Measurements from ENCODE around the gene TCAF1. TPM values are rescaled to one million over a fixed set of nuclear protein-coding genes. Genes with fewer than 3 reads are reported as not detected.
"Not testable (repeated sequence)": the region's sequence is repeated elsewhere in the genome, so short reads cannot be mapped to it uniquely, and the experiment has no call there.

The TCAF1 gene
- total RNA-seq, 1 donor from 2014 or later: 91.9 TPM

DNA sequence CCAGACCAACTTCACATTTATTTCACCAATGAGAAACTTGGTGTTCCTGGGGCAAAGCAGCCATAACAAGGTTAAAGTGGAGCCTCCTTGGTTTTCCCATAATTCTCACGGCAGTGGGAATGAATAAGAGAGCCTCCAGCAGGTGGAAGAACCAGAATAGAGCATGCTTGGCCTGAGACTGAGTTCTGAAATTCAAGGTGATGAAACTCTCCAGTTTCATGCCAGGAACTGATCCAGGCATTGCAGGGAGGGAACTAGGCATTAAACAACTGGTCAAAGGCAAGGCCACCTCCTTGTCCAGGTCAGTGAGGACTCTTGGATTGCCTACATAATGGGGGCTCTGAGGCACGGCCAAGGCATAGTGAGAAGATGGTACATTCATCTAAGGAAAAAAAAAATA lies 44.0 kb downstream of the TCAF1 start:
- DNase-seq (ENCODE audit: low read depth): not testable (repeated sequence)

DNA sequence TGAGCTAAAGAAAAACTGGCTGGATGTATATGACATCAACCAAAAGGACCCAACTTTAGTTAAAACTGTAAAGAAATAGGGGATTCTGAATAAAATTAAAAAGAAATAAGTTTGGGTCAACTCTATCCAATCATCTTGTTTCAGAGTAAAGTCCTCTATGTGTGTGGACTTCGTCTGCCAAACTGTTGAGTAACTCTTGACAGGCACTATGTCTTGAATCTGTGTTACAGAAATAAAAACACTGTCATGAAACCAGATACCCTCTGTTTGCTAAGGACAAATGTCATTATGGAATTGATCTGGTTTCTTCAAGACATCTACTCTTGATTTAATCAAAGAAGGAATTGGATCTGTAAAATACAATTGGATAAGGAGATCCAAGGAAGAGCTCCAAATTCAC lies 46.5 kb downstream of the TCAF1 start:
- DNase-seq (ENCODE audit: low read depth): not testable (repeated sequence)

DNA sequence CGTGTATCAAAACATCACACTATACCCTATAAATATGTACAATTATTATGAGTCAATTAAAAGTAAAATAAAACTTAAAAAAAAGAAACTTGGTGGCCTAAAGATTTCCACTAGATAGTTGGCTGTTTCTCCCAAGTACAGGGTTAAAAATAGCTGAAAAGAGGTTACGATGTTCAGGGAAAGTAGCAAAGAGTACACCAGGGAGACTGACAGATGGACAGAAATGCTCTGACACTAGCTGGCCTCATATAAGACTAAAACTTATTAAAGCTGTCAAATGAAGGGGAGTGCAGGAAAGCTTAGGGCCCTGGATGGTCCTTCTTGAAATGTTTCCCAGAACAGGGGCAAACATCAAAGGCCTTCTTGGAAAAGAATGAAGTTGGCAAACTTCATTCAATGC lies 51.3 kb downstream of the TCAF1 start:
- no peak for DNase-seq (ENCODE audit: low read depth)

DNA sequence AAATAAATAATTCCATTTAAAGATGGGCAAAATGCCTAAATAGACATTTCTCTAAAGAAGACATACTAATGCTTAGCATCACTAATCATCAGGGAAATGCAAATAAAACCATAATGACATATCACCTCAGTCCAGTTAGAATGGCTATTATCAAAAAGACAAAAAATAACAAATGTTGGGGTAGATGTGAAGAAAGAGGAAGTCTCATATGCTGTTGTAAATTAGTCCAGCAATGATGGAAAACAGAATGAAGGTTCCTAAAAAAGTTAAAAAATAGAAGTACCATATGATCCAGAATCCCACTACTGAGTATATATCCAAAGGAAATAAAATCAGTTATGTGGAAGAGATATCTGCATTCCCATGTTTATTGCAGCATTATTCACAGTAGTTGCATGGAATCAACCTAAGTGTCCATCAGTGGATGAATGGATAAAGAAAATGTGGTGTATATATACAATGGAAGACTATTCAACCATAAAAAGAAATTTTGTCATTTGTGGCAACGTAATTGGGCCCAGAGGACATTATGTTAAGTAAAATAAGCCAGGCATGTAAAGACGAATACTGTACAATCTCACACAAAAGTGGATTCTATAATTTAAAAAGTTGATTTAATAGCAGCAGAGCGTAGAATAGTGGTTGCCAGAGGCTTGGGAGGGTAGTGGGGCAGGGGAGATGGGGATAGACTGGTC lies 52.0 kb downstream of the TCAF1 start:
- no peak for DNase-seq (ENCODE audit: low read depth)

DNA sequence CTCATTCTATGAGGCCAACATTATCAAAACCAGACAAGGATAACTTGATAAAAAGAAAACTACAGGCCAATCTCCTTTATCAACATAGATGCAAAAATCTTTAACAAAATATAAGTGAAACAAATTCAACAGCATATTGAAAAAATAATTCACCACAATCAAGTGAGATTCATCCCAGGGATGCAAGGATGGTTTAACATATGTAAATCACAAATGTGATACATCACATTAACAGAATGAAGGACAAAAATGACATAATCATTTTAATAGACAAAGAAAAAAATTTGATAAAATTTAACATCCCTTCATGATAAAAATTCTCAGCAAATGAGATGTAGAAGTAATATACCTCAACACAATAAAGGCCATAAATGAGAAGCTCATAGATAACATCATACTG lies 53.8 kb downstream of the TCAF1 start:
- no peak for DNase-seq (ENCODE audit: low read depth)

DNA sequence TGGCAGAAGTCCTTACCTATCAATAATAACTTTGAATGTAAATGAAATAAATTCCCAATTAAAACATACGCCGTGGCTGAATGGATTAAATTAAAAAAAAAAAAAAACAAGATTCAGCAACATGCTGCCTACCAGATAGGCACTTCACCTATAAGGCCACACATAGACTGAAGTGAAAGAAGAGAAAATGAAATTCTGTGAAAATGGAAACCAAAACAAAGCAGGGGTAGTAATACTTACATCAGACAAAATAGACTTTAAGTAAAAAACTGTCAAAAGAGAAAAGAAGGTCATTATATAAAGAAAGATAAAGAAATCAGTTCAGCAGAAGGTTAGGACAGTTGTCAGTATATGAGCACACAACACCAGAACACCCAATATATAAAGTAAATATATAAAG lies 55.3 kb downstream of the TCAF1 start:
- DNase-seq (ENCODE audit: low read depth): no peak

DNA sequence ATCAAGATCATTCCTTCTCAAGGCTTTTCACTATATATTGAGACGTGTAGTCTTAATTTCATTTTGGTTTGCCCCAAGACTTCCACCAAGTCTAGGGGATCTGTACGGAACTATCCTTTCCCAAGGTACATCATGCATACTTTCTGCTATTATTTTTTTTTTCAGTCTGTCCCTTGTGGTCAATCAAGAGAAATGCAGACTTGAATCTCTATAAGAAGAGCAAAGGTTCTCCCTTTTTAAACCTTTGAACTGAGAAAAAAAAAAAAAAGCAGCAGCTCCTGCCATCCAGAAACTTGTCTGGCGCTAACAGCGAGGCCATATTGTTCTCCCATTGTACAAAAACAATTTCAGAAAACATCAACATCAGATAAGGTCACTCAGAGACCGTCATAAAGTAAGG lies 60.3 kb downstream of the TCAF1 start:
- peak; percentile 19 for DNase-seq (ENCODE audit: low read depth)

DNA sequence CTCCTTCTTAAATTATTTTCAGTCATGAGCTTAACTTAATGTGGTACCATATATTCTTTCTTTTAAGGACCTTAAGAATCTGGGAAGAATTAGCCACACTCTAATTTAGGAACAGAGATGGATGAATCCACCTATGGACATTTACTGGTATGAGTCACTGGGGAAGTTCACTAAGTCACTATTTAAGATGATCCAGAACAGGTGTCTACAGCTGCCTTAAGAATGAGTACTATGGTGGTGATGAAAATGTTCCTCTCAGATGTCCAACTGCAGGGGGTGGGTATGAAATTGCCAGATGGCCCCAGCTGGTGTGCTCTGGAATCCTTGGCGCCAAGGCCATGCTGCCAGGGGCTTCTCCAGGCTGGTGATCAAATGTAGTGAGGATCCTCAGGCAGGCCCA lies 61.9 kb downstream of the TCAF1 start:
- not testable (repeated sequence) for DNase-seq (ENCODE audit: low read depth)

DNA sequence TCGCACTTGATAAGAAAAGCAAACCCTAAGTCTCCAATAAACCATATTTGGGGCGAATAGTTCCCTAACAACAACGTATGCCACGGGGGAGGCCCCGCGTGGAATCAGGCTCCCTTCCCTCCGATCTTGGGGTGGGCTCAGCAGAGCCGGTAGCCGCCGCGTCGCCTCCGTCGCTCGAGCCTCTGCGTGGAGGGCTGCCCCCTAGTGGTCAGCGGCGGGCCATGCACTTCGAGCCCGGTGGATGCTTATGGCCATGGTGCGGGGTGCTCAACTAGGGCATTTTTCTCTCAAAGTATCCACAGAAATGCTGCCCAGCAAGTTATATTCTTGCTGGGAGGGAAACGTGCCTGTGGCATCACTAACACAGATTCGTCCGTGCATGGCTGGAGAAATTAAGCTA lies 64.8 kb downstream of the TCAF1 start:
- DNase-seq (ENCODE audit: low read depth): not testable (repeated sequence)

DNA sequence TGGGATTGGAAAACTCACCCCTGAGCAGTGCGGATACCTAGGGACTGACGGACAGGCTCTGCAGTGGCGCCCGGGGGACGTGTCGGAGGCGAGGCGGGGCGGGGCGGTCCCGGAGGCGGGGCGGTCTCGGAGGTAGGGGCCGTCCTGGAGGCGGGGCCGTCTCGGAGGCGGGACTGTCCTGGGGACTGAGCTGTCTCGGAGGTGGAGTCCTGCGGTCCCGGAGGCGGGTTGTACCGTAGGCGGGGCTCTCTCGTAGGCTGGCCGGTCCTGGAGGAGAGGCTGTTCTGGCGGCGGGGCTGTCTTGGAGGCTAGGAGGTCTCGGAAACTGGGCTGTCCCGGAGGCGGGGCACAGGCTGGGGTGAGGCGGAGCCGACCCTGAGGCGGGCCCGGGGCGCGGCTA lies 65.4 kb downstream of the TCAF1 start:
- DNase-seq (ENCODE audit: low read depth): not testable (repeated sequence)

DNA sequence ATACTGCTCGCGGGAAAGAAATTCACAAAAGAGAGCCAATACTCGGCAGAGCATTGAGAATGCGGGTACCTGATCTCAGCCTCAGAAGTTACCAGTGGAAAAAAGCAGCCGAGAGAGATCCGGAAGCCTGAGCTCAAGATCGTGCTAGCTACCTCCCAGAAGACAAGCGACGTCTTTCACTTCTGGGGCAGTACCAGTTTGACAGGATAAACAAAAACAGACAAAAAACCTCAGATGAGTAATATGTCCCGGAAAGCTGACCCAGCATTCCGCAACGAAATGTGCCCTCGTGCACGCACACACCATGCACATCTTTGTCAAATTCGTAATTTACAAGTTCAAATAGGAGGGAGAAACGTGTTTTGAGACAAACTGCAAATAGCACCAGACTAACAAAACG lies 65.9 kb downstream of the TCAF1 start:
- DNase-seq (ENCODE audit: low read depth): not testable (repeated sequence)

DNA sequence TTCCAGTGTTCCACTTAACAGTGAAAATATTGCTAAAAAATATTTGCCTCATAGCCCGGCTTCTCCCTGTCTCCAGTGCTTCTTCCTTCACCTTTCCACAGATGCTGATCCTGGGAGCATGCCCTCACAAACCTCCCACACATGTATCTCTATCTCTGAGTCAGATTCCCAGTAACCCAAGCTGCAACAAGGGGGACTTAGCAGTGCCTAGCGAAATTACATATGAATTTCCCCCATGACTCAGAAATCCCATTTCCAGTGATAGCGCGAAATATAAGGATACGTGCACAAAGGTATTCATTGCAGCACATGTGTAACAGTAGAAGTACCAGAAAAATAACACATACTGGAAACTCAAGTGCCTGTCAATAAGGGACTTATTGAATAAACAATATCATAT lies 75.4 kb downstream of the TCAF1 start:
- not testable (repeated sequence) for DNase-seq (ENCODE audit: low read depth)

DNA sequence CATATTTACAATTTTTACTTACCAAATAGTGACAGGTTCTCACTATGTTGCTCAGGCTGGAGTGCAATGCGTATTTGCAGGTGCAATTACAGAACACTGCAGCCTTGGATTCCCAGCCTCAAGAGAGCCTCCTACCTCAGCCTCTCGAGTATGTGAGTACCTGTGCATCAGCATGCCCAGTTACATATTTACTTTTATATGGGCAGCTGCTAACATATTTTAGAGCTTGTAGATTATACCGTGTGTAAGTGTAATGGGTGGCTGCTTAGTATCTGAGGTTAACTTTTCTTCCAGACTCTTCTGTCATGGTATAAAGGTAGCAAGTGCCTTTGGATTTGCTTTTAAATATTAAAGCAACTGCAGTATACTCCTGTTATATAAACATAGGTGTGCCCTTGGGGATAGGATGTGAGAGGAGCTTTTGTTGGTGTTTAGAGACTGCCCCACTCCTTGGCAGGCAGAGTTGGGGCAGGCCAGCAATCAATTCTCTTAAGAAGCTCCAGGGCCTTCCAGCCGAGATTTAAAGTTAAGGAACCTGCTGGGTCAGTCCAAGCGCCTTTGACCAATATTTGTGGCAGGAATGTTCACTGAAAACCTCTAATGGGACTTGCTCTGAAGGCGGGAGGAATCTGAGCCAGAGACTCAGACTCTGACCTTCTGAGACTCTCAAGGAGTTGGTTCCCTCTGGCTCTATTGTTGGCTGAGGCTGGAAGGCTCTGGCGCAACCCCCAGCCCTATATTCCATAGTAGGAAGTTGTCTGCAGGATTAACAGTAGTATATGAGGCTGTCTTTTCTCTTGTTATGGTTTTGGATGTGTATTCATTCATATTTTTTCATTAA lies 77.5 kb downstream of the TCAF1 start:
- DNase-seq (ENCODE audit: low read depth): not testable (repeated sequence)

DNA sequence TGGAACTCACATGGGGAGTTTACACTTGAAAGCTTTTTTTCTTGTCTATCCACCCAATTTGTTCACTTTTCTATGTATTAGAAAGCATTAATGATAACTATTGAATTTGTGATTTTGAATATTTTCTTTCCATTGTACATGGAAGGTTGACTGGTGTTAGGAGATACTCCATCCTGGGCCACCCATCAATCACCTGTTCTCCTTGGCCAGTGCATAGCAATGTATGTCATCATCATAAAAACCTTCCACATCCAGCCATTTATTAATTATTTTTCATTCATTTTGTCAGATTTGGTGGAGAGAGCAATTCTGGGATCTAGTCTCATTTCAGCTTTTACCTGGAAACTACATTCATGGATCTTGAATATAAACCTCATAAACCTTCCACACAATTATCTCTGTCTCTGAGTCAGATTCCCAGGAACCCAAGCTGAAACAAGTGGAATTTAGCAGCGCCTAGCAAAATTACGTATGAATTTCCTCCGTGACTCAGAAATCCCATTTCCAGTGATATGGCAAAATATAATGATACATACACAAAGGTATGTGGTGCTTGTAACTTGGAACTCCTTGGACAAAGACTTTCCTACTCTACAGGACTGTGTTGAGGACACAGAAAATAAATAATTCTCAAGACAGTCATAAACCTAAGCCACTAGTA lies 78.2 kb downstream of the TCAF1 start:
- DNase-seq (ENCODE audit: low read depth): not testable (repeated sequence)

DNA sequence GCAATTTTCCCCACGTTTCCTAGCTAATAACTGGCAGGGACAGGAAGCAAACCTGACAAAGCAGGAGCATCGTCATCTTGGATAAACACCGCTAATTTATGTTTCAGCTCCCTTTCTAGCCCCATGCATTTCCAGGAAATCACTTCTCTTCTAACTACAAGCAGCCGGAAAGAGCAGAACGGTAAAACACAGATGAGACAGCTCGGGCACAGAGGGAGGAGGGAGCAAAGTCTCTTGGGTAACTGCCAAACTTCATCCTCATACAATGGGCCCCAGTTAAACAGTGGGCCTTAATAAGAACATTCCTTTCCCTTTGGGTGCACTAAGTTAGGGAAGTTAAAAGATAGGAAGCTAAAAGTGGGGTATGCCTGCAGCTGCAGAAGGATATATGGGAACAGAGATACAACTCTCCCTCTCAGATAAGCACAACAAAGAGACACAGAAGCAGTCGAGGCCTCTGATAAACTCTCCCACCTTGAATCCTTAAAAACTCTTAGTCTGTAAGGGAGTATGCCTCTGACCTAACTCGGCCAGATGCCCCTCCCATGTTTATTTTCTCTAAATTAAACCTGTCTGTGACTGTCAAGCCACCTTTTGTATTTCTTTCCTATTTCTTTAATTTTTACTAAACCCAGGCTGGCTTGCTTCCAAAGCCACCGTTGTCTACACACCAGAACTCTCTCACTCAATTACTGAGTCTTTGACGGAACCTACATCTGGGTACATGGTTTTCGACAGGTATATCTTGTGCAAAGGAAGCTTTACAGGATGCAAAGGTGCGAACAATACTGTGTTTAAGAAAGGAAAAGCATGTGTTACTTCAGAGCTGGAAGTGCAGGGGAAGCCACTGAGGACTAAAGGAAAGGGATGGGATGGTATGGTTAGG lies 80.3 kb downstream of the TCAF1 start:
- DNase-seq (ENCODE audit: low read depth): not testable (repeated sequence)

DNA sequence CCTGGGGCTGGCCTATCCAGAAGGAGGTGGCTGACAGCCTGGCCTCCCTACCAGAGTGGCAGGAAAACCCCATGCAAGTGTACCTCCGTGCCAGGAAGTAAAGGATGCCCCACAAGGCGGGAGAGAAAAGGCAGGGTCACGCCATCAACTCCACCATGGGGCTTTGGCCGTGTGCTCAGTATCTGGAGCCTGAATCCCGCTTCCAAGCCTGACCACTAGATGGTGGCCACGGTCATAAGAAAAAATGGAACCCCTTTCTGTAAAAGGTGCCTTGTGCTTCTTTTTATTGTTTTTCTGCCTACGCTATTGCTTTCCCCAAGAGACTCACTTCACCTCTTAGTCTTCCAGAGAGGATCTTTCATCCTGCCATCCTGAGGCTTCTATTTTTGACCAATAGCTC lies 84.1 kb downstream of the TCAF1 start:
- DNase-seq (ENCODE audit: low read depth): not testable (repeated sequence)

DNA sequence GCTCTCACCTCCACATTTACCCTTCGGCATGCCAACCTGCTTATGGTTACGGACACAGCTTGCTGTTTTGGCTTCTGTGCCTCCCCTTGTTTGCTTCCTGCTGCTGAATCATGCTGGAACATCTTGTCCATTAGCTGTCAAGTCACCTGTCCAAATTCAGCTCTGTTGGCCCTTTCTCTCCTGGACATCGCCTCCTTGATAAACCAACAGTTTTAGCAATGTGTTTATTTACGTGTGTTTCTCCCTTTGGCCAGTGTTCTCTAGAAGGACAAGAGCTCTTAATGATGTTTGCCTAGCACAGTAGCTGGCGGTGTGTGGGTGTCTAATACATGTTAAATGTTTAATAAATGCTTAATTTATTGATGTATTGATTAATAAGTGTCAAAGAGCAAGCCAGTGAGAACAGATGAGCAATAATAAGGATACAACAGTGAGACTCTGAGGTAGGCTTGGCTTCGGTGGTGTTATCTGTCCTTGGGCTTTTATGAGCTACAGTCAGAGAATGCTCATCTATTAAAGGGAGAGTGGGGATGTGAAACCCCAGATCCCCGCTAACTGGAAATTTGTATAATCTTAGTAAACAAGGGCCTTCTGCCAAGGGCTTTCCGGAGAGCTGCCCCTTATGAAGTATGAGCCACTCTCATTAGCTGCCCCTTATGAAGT lies 85.4 kb downstream of the TCAF1 start:
- not testable (repeated sequence) for DNase-seq (ENCODE audit: low read depth)

DNA sequence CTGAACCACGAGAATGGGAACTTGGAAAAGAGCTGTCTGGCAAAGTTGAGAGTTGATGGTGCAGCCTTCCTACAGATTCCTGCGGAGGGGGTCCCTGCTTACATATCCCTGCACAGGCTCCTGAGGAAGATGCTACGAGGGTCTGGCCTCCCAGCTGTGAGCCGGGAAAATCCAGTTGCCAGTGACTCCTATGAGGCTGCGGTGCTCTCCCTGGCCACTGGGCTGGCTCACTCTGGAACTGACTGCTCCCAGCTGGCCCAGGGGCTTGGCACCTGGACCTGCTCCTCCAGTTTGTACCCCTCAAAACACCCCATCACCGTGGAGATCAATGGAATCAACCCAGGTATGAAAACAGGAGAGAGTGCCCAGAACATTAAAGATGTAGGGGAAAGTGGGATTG lies 91.3 kb downstream of the TCAF1 start:
- DNase-seq (ENCODE audit: low read depth): not testable (repeated sequence)

DNA sequence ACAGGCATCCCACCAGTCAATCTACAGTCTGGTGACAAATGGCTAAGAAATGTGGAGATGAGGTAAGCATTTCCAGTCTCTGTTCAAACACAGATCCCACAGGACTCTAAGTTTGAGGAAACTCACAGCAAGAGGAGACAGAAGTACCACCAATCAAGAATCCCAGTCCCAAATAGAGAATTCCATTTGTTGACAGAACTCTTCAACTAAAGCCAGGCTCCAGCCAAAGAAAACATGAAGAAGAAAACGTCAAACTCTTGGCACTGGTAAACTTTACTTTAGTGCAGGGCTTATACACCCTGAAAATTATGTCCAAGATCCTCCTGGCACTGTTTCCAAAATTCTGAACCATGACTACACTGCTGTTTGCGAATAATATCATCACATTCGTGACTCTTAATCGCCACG lies 95.3 kb downstream of the TCAF1 start:
- not testable (repeated sequence) for DNase-seq (ENCODE audit: low read depth)
